Activated CD4-positive, alpha-beta T cell treated with anti-CD3 and anti-CD28 coated beads, Interleukin-2, amount 50 U/mL, for 48 hours (primary cell): Measurements from ENCODE around the gene EPHB4.
"Not testable (repeated sequence)": the region's sequence is repeated elsewhere in the genome, so short reads cannot be mapped to it uniquely, and the experiment has no call there.

Experiments
- DNase-seq, 2 experiments: peaks; one replicate each; pipeline ENCODE4 v3.0.0-alpha.2; 2020

Gene EPHB4

GRCh38 chr7:100819586-100819985, 7.7 kb downstream of the EPHB4 start:
- no peak for DNase-seq

- DNase-seq = no peak
These were observed 8.5 kb downstream of the EPHB4 start for GRCh38 chr7:100818825-100819224.

- DNase-seq = no peak
These were observed 9.0 kb downstream of the EPHB4 start for GRCh38 chr7:100818366-100818765.

- DNase-seq = no peak
These were observed 10.2 kb downstream of the EPHB4 start for GRCh38 chr7:100817097-100817496.

GRCh38 chr7:100816515-100816914, 10.8 kb downstream of the EPHB4 start:
- not testable (repeated sequence) for DNase-seq

- no peak for DNase-seq
These were observed 14.6 kb downstream of the EPHB4 start for GRCh38 chr7:100812729-100813128.

- no peak for DNase-seq
These were observed 15.8 kb downstream of the EPHB4 start for GRCh38 chr7:100811480-100811879.

GRCh38 chr7:100808354-100808875, 18.9 kb downstream of the EPHB4 start:
- DNase-seq = no peak

- DNase-seq = not testable (repeated sequence)
These were observed 20.4 kb downstream of the EPHB4 start for GRCh38 chr7:100806883-100807282.

- DNase-seq = no peak
These were observed 21.0 kb downstream of the EPHB4 start for GRCh38 chr7:100806276-100806675.

GRCh38 chr7:100804681-100805431, 22.5 kb downstream of the EPHB4 start:
- DNase-seq = no peak

GRCh38 chr7:100803398-100804161, 23.7 kb downstream of the EPHB4 start:
- peak; percentile 6 to 18 for DNase-seq

- no peak for DNase-seq
These were observed 24.4 kb downstream of the EPHB4 start for GRCh38 chr7:100802951-100803350.

GRCh38 chr7:100801833-100802568, 25.3 kb downstream of the EPHB4 start:
- no peak for DNase-seq

- DNase-seq = peak; percentile 64 to 69
These were observed 28.1 kb downstream of the EPHB4 start for GRCh38 chr7:100799037-100799896.

- no peak for DNase-seq
These were observed 32.6 kb downstream of the EPHB4 start for GRCh38 chr7:100794741-100795140.

- no peak for DNase-seq
These were observed 33.3 kb downstream of the EPHB4 start for GRCh38 chr7:100793806-100794660.

GRCh38 chr7:100791881-100792666, 35.2 kb downstream of the EPHB4 start:
- DNase-seq = no peak

- DNase-seq = no peak
These were observed 38.3 kb downstream of the EPHB4 start for GRCh38 chr7:100789055-100789454.

- no peak for DNase-seq
These were observed 41.0 kb downstream of the EPHB4 start for GRCh38 chr7:100786323-100786722.
